Measurements from ENCODE around the gene PRKAR2B.

DNA sequence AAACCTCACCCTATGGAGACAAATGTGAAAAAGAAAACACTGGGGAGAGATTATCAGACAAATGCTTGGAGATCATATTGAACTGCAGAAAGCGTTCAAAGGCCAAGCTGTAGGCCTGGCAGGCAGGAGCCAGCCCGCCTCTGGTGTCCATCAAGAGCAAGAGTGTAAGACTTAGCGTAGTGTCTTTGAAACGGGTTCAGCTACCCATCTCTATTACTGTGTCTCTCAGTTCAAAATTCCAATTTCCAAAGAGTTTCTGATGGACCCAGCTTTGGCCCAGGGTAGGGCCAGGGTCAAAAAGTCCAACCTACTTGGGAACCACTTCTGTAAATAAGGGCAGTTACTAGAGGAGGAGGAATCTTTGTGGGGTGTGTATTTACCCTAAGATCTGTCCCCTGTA lies 78.9 kb downstream of the PRKAR2B start:
- TF ChIP-seq, protein P1, sequence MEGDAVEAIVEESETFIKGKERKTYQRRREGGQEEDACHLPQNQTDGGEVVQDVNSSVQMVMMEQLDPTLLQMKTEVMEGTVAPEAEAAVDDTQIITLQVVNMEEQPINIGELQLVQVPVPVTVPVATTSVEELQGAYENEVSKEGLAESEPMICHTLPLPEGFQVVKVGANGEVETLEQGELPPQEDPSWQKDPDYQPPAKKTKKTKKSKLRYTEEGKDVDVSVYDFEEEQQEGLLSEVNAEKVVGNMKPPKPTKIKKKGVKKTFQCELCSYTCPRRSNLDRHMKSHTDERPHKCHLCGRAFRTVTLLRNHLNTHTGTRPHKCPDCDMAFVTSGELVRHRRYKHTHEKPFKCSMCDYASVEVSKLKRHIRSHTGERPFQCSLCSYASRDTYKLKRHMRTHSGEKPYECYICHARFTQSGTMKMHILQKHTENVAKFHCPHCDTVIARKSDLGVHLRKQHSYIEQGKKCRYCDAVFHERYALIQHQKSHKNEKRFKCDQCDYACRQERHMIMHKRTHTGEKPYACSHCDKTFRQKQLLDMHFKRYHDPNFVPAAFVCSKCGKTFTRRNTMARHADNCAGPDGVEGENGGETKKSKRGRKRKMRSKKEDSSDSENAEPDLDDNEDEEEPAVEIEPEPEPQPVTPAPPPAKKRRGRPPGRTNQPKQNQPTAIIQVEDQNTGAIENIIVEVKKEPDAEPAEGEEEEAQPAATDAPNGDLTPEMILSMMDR (IDR thresholded peaks at IDR 0.05) = no peak
- TF ChIP-seq POLR2A (IDR thresholded peaks at IDR 0.05) = no peak

All from tibial nerve (tissue), 3 donors.